GM19328 (cell line): ENCODE results near the gene TYK2.

Experiments used
- ATAC-seq: cut with Tn5 transposase; IDR thresholded peaks from one replicate; pipeline ENCODE4 v1.9.1; 2021; ENCODE audit warnings: mild to moderate bottlenecking, moderate library complexity; ENCODE audit not compliant: unreplicated experiment

The TYK2 gene

GRCh38 chr19:10316229-10317044 is 63.9 kb downstream of the TYK2 start:
- ATAC-seq = peak; percentile 14

- ATAC-seq = peak; percentile 62
Observed at GRCh38 chr19:10315335-10316214, 64.8 kb downstream of the TYK2 start, which contains the start of gene FDX2. Gene FDX2, minus strand, starts transcription at chr19:10316015. Its CDS starts 19 bp downstream, at chr19:10315996.

GRCh38 chr19:10309423-10309822 is 70.9 kb downstream of the TYK2 start, which contains the start of gene ZGLP1:
Gene ZGLP1, minus strand, starts transcription at chr19:10309815.
- no peak for ATAC-seq

GRCh38 chr19:10306327-10306726 is 74.0 kb downstream of the TYK2 start:
- ATAC-seq = no peak

GRCh38 chr19:10305139-10305806 is 75.1 kb downstream of the TYK2 start:
- ATAC-seq = no peak
